Progenitor cell of endocrine pancreas (in vitro differentiated cells): ENCODE data around the gene AGTR1. TPM values are rescaled to one million over a fixed set of nuclear protein-coding genes. Genes with fewer than 3 reads are reported as not detected.

ENCODE experiments used
- DNase-seq: peaks from one replicate; pipeline ENCODE4 v3.0.0; 2021; ENCODE audit warnings: low spot score; ENCODE audit not compliant: unreplicated experiment
- H3K27ac Mint-ChIP-seq: 2 replicates; pipeline ENCODE4 v1.8.0; 2021; ENCODE audit warnings: mild to moderate bottlenecking, moderate library complexity, mixed read lengths
- H3K27me3 Mint-ChIP-seq: 2 replicates; pipeline ENCODE4 v1.8.0; 2021; ENCODE audit warnings: mixed read lengths
- H3K36me3 Mint-ChIP-seq: 2 replicates; pipeline ENCODE4 v1.8.0; 2022; ENCODE audit warnings: mixed read lengths; ENCODE audit not compliant: insufficient read depth
- H3K4me1 Mint-ChIP-seq: 2 replicates; pipeline ENCODE4 v1.8.0; 2021; ENCODE audit warnings: low read depth, mixed read lengths
- H3K4me3 Mint-ChIP-seq: 2 replicates; pipeline ENCODE4 v1.8.0; 2021; ENCODE audit warnings: low read depth, mild to moderate bottlenecking, moderate library complexity, mixed read lengths
- H3K9me3 Mint-ChIP-seq: 2 replicates; pipeline ENCODE4 v1.8.0; 2021; ENCODE audit warnings: low read depth, mixed read lengths
- total RNA-seq: library from RNA; stranded (reverse); gene quantifications from 2 replicates; pipeline ENCODE4 v1.2.1, GENCODE V29; 2021
- TF ChIP-seq, protein P1 (sequence below): fragments of 200-600 bp; sonication (generic); IDR thresholded peaks from one replicate; pipeline ENCODE4 v1.5.0; 2021; ENCODE audit warnings: antibody characterized with exemption, mild to moderate bottlenecking; ENCODE audit not compliant: unreplicated experiment

AGTR1 gene
- total RNA-seq, 1 donor from 2014 or later = 8.2 TPM

DNA sequence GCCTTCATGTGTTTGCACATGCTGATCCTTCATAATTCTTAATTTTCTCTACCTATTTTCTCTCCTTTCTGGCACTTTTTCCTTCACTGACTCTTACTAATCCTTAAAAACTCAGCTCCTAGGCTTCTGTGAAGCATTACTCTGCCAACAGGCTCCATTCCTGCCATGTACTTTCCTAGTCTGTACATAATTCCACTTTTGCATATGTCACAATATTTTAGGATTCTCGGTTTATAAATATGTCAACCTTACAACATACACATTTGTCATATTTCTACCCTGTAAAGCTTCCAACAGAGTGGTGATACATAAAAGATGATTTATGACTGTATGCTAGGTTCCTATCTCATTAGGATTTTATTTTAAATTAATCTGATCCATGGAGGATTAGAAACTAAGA, 38.2 kb upstream of the AGTR1 start:
- no peak overlapping the region for H3K4me3 Mint-ChIP-seq
- no peak for DNase-seq
- H3K9me3 Mint-ChIP-seq = no peaks in the 10 kb centered on the region
- H3K27me3 Mint-ChIP-seq = peaks cover 2% of the 10 kb centered on the region
- no peaks in the 10 kb centered on the region for H3K4me1 Mint-ChIP-seq
- no peaks in the 10 kb centered on the region for H3K36me3 Mint-ChIP-seq
- TF ChIP-seq, protein P1, sequence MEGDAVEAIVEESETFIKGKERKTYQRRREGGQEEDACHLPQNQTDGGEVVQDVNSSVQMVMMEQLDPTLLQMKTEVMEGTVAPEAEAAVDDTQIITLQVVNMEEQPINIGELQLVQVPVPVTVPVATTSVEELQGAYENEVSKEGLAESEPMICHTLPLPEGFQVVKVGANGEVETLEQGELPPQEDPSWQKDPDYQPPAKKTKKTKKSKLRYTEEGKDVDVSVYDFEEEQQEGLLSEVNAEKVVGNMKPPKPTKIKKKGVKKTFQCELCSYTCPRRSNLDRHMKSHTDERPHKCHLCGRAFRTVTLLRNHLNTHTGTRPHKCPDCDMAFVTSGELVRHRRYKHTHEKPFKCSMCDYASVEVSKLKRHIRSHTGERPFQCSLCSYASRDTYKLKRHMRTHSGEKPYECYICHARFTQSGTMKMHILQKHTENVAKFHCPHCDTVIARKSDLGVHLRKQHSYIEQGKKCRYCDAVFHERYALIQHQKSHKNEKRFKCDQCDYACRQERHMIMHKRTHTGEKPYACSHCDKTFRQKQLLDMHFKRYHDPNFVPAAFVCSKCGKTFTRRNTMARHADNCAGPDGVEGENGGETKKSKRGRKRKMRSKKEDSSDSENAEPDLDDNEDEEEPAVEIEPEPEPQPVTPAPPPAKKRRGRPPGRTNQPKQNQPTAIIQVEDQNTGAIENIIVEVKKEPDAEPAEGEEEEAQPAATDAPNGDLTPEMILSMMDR = no peak
- no peak overlapping the region for H3K27ac Mint-ChIP-seq

DNA sequence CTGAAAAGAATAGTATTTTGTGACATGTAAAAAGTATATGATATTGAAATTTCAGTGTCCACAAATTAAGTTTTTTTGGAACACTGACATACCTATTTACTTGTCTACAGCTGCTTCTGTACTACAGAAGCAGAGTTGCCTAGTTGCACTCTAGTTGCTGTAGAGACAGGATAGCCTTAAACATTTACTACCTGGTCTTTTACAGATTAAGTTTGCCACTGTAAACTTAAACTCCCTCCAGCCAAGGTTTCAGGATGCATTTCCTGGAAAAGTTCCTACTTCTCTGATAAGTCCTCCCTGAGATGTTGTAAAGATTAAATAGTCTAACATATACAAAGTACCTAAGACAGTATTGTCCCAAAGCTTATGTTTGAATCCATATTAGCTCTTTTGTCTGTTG, 17.4 kb upstream of the AGTR1 start:
- Mint-ChIP-seq H3K27ac (no peak overlapping the region), H3K36me3 (no peaks in the 10 kb centered on the region), H3K4me3 (no peak overlapping the region), H3K27me3 (no peaks in the 10 kb centered on the region), H3K4me1 (no peaks in the 10 kb centered on the region), H3K9me3 (no peaks in the 10 kb centered on the region)
- TF ChIP-seq, protein P1 = no peak
- DNase-seq = no peak

DNA sequence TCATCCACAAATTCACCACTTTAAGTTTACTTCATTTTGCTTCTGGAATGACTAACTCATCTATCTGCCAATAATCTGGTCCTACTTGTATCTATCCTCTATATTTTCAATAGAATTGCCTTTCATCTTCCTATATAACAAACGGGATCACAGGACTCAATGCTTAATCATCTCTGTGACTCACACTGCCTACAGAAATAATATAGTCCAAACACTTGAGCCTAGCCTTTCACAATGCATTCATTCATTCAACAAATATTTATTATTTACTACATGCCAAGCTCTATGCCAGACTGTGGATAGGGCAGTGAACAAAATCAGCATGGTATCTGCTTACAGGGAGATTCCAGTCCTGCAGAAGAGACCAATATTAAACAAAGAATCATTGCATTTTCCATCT, 16.6 kb upstream of the AGTR1 start:
- H3K27ac Mint-ChIP-seq = no peak overlapping the region
- no peaks in the 10 kb centered on the region for H3K9me3 Mint-ChIP-seq
- TF ChIP-seq, protein P1 = no peak
- no peaks in the 10 kb centered on the region for H3K36me3 Mint-ChIP-seq
- H3K4me1 Mint-ChIP-seq = no peaks in the 10 kb centered on the region
- DNase-seq = no peak
- no peaks in the 10 kb centered on the region for H3K27me3 Mint-ChIP-seq
- no peak overlapping the region for H3K4me3 Mint-ChIP-seq

DNA sequence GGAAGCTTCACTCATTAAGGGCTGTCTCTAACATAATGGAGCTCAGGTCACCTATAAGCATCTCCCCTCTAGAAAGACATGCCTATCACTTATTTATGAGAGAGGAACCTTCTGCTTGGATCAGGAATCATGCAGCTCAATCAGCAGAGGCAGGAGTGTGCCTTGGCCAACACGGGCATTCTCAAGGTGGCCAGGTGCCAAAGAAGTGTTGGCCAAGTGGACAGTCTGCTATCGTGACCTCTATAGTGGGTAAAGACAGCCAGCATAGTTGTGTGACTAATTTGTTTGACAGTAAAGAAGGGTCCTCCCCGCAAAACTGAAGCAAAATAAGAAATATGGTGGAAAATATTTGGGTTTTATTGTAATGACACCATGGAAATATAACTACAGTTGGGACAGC, 14.7 kb upstream of the AGTR1 start:
- Mint-ChIP-seq H3K36me3 (no peaks in the 10 kb centered on the region), H3K4me1 (no peaks in the 10 kb centered on the region), H3K9me3 (no peaks in the 10 kb centered on the region), H3K27ac (no peak overlapping the region), H3K4me3 (no peak overlapping the region), H3K27me3 (no peaks in the 10 kb centered on the region)
- TF ChIP-seq, protein P1 = no peak
- no peak for DNase-seq

DNA sequence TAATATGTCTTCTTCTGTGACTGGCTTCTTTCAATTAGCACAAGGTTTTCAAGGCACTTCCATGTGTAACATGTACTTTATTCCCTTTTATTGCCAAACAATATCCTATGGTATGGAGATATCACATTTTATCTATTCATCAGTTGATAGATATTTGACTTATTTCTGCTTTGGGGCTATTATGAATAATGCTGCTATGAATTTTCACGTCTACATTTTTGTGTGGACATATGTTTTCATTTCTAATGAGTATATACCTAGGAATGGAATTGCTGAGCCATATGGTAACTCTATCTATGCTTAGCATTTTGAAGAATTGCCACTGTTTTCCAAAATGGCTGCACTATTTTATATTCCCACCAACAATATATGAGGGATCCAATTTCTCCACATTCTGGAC, 3.6 kb upstream of the AGTR1 start:
- TF ChIP-seq, protein P1 = no peak
- Mint-ChIP-seq H3K4me3 (no peak overlapping the region), H3K27ac (no peak overlapping the region), H3K9me3 (no peaks in the 10 kb centered on the region), H3K36me3 (no peaks in the 10 kb centered on the region), H3K27me3 (peaks cover 18% of the 10 kb centered on the region), H3K4me1 (peaks cover 13% of the 10 kb centered on the region)
- no peak for DNase-seq
